NCI-H446 treated with DMSO at 0.1 percent for 48 hours (cell line): ENCODE results near the gene FRMD4B.

Source experiments
- DNase-seq: peaks from one replicate; lab custom pipeline; 2025; lab: John Stamatoyannopoulos, UW

The FRMD4B gene

DNA sequence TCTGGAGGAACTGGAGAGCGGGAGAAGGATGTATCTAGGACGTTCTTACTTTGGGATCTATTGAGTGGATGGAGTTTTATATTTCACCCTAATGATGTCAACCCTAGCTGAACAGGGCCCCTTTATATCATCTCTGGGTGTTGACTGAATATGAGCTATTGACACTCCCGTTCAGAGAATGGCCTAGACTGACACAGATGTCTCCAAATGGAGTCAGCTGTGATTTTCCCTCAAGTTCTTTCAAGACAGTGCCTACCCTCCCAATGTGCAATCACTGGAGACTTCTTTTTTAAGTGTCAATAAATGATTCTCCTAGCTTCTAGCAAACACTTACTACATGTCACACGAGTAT is 63.8 kb downstream of the FRMD4B start:
- no peak for DNase-seq

DNA sequence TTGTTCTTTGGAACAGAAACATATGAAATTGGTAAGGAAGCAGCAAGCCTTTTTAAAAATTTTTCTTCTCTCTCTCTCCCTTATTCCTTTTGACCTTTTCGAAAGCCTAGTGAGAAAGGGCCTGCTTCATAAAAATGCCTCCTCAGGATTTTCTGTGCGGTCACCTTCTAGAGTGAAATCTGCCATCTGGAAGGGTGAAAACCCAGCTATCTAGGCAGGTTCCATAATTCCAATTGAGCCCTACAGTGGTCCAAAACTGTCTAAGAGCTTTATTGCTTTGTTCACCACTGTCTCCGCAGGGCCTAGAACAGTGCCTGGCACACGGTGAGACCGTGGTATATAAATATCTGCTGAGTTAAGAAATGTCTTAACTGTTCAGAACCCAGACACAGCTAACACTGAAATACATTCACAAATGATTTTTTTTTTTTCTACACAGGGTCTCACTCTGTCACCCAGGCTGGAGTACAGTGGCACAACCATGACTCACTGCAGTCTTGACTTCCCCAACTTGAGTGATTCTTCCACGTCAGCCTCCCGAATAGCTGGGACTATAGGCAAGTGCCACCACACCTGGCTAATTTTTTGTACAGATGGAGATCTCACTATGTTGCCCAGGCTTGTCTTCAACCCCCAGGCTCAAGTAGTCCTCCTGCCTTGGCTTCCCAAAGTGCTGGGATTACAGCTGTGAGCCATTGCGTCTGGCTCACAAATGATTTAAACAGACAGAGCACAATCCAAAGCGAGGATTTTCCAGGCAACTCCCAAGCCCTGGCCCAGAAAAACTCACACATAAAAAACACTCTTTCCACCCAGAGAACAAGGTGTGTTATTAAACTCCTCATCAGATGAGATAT is 64.4 kb downstream of the FRMD4B start:
- no peak for DNase-seq

DNA sequence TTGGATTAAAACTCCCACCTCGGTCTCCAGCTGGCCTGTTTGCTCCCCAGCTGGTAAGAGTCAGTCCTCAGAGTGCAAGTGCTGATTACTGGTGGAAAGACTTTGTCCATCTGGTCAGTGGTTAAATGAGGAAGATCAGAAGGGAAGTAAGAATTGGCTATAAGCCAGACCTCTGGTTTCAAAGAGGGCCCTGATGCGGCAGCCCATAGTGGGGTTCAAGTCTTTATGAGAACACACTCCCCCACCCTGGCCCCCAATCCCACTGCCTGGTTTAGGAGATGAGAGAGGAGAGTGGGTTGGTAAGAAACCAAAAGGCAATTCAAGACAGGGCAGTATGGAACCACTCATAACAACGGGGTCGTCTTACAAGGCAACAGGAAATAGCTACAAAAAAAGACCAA is 65.0 kb downstream of the FRMD4B start:
- DNase-seq, result no peak

DNA sequence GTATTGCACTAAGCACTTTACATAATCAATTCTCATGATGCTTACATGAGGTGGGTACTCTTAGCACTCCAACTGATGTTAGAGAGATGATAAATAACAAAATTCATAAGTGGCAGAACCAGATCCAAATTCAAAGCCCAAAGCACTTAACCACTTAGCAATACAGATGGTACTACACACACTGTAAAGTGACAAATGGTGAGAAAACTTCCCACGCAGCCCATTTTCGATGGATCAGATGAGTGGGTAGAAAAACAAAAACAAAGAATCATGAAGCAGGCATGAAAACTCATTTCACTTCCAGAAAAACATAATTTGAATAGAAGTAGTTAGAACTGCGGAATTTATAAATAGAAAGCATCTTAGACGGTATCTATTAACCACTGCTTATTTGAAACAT is 66.2 kb downstream of the FRMD4B start:
- DNase-seq, result no peak

DNA sequence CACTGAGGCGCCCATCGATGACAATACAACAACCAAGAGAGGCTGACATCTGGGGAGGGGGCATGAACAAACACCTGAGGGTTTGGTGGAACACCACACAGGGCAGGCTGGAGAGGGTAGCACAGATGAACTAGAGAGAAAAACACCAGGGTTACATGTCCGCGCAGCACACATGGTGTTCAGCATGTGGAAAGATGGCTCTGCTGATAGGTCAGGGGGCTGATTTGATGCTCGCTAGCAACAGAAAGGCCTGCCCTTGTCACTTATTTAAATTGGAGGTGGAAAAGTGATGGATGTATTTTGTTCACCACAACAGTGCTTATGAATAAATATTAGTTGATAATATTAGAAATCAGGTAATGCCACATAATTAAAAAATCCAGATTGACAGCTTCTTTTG is 67.5 kb downstream of the FRMD4B start:
- DNase-seq, result no peak

DNA sequence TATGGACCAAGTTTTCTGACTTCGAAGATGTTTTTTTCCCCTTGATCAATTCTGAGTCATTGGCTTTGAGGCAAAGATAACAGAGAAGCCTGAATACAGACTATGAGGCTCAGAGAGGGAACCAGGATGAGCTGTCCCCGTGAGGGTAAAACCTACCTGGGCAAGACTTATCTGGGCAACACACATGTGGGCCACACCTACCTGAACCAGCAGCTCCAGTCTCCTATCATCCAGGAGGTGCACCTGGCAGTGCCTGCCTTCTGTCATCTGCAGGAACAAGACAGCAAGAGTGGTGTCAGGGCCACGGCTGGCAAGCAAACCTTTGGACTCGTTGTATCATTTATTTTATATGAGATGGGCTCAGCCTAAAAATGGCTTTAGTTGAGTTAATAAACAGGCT is 72.6 kb downstream of the FRMD4B start:
- no peak for DNase-seq

DNA sequence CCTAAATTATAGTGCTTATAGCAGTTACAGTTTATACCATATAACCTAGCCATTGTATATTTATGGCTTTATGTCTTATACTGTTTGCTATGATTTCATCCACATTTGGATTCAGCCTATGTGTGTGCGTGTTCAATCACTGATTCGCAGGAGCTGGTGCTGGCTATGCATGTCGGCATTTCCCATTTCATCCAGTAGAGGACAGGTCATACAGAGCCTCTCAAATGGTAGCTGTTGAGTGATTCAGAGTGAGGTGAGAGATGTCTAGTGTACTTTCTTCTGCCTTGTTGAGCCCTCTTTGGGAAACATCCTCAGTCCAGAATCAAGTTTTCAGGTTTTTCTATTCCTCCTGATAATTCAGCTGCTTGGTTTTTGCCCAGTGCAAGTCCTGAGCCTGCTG is 76.1 kb downstream of the FRMD4B start:
- no peak for DNase-seq

DNA sequence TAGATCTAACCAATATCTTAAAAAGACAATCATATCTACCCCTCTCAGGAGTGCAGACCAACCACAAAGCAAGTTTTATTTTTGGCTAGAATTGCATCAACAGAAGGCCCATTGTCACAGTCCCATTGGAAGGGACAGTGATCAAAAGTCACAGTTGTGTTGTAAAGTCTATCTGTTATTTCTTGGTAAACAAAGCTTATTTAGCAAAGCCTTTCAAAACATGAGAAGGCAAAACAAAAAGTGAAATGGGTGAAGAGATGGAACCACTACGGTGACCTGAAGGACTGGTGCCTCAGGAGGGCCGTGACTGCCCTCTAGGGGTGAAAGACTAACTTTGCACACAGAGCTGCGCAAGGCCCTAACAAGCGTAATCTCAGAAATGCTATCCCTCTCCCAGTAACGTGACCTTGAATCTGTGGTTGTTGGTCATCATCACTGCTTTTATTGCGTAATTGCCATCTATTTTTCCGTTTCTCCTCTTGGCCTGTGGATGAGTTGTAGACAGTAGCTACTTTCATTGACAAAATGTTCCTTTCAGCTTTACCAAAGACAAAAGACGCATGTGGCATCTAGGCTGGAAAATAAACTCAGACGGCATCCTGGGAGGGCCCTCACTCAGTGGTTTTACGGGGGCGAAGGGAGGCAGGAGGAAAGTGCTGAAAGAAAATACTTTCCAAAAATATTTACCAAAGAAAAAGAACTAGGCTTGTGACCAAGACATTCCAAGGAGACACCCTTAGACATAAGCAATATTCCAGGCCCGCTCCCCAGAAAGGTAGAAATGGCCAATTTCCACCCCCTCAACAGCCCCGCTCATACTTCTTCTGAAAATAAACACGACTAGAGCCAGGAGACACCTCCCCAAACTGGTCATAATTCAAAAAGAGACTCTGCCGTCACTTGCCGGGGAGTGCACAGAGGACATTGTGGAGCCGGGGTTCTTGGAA is 79.4 kb downstream of the FRMD4B start:
- DNase-seq, result peak; percentile 3

DNA sequence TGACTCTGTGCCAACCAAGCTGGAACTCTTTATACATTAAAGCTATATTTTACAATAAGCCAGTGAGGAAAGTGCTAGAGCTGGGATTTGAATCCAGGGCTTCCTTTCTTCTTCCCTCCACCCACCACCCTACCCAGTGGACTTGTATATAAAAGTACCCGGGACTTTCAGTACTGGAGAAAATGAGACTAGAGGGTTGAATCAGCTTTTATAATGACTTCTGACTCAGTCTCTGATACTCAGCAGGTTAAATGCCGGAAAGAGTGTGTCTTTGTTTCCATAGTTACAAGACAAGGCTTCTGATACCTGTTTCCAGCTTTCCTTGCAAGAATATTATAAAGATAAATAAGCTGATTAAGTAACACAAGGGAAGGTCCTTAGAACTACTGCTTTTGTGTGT is 80.9 kb downstream of the FRMD4B start:
- DNase-seq, result no peak

DNA sequence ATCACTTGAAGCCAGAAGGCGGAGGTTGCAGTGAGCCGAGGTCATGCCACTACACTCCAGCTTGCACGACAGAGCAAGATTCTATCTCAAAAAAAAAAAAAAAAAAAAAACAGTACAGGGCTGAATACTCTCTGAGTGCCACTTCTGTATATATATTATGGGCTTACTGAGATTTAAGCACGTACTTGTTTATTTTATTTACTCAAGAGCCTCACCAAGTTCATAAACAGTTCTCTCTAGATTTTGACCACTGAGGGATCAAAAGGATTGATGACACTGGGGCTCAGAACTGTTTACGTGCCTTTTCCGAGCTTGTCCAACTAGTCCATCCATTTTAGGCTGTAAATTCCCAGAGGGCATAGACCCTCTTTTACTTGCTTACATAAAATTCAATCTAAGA is 81.5 kb downstream of the FRMD4B start:
- no peak for DNase-seq

DNA sequence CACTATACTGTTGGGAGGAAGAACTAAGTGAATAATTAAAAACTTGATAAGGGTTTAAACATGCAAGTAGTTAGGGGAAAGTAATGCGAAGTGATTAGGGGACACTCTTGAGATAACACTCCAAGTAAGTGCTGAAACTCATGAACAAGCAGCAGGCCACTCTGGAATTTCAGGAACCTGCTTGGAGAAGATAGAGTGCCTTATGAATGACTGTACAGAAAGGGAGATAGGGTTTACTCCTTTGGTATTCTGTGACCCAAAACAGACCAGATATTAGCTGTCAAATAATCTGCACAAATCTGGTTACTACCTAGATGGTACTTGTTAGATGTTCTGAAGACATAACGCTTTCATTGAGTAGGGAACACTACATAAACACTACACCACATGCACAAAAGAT is 85.6 kb downstream of the FRMD4B start:
- no peak for DNase-seq

DNA sequence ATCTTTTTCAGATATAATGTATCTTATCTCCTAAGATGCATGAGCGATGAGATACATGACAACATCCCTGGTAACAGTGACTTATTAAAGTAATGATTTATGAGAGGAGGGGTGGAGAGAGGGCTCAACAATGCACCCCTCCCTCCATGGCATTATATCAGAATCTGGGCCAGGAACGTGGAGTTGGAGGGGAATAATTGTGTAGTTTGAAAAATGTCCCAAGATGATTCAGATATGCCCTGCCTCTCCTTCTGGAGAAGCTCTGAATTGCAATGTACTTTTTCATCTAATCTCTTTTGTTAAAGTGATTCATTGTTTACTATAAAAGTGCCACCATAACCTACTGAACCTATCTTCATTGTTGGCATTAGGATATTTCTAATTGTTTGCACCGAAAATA is 86.5 kb downstream of the FRMD4B start:
- no peak for DNase-seq

DNA sequence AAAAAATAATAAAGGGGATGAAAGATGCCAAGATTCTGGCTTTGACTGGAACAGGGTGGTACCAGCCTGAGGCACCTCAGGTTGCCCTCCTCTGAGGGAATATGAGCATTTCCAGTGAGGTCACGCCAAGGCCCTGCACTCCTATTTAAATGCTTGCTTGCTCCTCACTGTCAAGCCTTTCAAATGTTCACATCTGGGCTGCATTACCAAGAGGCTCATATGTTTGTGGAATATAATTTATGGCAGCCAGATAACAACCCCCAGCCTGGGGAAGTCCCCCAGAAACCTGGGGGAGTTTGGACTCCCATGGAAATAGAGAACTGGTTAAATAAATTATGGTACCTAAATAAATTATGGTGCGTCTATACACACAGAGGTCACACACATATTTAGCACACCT is 88.4 kb downstream of the FRMD4B start:
- DNase-seq, result no peak

DNA sequence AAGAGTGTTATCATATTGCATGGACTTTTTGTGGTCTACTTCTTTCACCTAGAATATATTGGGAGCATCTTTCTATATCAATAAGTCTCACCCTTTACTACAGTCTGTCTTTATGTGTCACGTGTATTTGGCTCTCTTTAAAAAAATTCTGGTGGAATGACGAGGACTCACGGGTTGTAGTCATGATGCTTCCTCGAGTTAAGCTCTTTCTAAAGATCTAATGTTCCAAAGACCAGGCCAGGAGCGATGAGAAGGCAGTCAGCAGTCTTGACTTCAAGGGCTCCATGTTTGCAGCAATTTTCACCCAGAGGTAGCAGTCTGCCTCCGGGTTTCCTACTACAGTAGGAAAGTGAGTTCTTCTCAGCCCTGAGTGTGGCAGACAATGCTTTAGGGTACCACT is 88.9 kb downstream of the FRMD4B start:
- DNase-seq, result no peak

DNA sequence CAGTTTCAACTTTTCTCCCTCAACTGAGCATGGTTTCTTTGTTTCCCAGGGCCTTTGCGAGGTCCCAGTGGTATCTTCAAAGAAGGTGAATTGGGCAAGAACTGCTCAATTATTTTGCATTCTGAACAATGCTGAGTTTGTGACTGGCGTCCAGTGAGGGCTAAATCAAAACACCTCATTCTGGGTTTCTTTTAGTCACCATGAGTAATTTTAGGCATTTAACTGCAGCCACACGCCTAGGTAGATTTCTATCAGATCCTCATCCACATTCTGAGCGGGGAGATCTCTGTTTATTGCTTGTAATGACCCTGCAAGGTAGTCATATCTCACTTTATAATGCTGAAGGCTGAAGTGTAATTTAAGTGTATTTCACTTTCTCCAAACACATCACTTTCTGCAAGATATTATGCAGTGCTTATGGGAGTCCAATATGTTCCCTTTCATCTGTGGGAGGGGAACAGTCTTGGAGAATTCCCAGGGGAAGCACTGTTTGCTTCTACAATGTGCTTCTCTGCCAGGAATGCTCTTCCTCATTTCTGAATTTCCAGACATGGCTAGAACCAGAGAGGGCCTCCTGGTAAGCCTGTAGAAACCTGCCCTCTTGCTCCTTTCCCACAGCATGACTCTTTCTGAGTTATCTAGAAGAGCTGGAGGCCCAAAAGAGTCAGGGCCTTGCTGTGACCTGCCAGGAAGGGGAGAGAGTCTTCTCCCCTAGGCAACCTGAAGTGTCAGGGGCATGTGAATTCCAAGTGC is 91.7 kb downstream of the FRMD4B start:
- no peak for DNase-seq

DNA sequence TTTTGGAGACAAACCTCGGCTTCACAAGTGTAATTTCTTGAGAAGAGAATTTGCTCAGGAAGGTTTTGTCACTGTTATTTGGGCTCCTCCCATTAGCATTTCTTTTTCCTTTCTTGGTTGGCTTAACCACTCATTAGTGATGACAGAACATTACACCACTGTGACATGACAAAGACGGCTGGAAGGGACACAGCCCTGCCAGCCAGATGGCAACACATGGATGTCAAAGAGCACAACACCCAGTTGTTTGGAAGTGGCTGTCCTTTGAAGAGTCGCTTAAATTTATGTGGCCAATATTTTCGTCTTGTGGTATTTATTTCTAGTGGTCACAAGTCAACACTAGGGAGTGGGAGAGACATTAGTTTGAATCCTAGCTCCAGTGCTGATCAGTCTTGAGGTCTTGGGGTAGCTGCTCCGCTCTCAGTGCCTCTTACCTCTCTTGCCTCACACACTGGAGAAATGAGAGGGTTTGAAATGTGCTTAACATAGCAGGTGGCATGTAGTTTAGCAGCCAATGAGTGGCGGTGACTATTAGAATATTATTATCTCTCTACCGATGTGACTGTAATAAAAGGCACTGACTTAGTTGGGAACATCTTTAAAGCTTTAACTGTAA is 92.8 kb downstream of the FRMD4B start:
- DNase-seq, result no peak

DNA sequence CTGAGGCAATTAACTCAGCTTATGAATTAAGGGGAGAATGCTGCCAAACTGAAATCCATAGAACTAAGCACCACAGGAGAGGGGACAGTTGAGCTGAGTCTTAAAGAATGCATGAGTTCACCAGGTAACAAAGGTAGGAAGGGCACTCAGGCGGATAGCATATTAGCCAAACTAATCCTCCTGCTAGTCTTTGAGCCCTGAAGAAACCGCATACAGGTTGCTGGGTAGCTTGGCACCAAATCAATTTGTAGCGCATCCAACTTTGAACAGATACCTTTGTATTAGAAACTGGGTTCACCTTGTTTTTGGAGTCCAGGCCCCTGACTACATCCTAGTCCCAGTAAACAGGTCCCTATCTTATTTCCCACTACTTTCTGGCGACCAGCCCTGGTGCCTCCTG is 93.7 kb downstream of the FRMD4B start:
- no peak for DNase-seq

DNA sequence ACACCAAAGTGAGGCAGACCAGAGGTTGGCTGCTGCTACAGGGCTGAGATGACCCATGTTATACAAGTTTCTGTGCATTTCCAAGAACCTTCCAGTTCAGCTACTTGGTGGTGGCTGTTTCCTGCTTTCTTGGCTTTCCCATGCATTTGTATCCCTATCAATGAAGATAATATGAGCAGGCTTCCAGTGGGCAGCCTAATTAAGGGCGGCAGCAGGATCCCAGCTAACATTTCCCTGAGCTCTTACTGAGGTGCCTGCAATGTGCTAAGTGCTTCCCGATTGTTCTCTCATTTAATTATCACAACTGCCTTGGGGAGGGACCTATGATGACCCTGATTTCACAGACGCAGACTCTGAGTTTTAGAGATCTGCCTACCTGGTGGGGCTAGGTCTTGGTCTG is 95.5 kb downstream of the FRMD4B start:
- no peak for DNase-seq

DNA sequence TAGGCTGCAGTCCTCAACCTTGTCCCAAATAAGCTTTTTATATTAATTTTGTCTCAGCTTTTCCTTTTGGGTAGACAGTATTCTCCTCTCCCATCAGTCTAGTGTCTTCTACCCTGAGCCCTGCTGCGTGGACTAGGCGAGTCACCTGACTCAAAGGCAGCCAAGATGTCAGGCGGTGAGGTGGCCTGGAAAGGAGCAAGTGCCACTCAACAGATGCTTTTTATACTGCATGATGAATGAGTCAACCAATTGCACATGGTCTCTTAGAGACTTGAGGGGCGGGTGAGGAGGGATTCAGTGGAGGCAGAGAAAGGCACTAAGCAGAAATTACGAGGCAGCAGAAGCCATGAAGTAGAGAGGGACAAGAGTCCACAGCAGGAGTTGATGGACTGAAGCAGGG is 95.9 kb downstream of the FRMD4B start:
- no peak for DNase-seq

DNA sequence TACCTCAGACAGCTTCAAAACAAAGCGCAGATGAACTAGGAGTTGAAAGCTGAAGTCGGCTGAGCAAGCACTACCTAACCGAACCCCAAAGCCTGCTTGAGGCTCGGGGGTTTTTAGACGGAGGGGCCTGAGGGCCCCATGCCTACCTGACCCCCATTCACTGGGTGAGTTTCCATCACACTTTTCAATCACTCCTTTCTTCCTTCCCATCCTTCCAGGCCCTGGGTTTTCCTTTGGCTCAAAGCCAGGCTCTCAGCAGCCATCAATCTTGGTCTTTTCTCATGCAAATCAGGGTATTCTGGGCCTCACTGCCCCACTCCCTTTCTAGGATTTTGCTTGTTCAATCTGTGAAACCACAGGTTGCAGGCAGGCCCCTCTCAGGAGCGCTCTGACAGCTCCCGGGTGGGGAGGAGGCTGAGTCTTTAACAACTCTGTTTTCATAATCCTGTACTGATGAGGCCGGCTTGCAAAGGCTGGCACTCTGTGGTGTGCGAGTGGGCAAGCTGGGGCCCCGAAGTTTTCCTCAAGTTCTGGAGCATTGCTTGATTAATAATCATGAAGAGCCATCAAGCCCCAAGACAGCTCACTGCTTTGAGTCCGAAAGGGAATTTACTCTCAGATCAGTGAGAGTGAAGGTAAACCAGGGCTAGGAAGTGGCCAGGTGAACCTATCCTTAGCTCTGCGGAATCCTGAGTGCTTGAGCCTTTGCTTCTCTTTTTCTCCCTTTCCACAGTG is 97.6 kb downstream of the FRMD4B start:
- no peak for DNase-seq

DNA sequence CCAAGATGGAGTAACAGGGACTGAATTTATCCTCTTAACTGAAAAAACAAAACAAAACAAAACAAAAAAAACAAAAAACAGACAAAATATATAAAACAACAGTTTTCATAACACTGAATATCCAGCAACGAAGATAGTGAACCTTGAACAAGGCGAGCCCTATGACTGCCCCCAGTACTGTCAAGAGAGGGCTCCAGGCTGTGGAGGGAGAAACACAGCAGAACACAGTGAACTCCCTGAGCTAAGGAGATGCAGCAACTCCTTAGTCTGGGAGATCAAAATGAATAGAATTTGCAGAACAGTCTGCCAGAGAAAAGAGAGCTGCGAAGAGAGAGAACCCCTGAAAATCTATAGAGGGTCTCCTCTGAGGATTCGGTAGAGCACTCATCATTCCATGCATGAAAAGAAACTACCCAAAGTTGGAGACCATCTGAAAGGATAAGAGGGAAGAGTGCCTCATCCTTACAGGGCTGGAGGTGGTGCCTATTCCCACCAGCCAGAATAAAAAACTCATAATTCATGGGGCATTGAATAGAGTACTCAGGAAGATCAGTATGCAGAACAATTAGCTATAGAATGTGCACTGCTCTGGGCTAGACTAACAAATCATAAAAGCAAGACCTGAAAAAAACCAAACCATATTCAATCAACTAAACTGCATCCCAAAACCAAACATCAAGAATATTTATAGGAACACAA is 101.8 kb downstream of the FRMD4B start:
- no peak for DNase-seq
